ENCODE measurements around the gene MAMDC2. TPM values are rescaled to one million over a fixed set of nuclear protein-coding genes. Genes with fewer than 3 reads are reported as not detected.

The MAMDC2 gene
- total RNA-seq, 2 experiments from 2014 or later, result 0.12 TPM; not detected in 1

DNA sequence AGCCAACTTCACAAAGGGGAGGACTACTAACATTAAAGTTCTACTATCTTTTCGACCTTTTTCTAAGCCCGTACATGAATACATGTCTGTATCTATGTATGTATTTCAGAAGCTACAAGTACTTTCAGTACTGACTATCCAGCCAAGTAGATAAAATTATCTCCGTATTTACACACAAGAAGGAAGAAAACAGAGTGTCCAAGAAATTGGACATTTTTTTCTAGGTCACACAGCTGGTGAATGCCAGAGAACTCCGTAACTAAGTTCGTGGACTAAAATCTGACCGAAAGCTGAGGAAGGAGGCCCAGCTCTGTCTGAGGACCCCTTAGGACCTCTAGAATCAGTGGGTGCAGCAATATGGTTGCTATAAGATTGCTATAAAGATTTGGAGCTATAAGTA is 83.4 kb downstream of the MAMDC2 start:
- DNase-seq, result no peak
- no peaks in the 10 kb centered on the region for H3K36me3 Mint-ChIP-seq
- no peak overlapping the region for H3K4me3 Mint-ChIP-seq
- H3K27ac Mint-ChIP-seq, result no peak overlapping the region
- H3K9me3 Mint-ChIP-seq (ENCODE audit: low read depth), result no peaks in the 10 kb centered on the region
- ATAC-seq, result no peak
- no peaks in the 10 kb centered on the region for H3K4me1 Mint-ChIP-seq
- H3K27me3 Mint-ChIP-seq, result peaks cover 2% of the 10 kb centered on the region
- CTCF ChIA-PET, result interaction anchor here (0.8 to 1.4 kb wide), 2 partner anchors 14 to 16 kb away, joined by 4 to 5 read pairs; no protein-coding TSS in a partner anchor

DNA sequence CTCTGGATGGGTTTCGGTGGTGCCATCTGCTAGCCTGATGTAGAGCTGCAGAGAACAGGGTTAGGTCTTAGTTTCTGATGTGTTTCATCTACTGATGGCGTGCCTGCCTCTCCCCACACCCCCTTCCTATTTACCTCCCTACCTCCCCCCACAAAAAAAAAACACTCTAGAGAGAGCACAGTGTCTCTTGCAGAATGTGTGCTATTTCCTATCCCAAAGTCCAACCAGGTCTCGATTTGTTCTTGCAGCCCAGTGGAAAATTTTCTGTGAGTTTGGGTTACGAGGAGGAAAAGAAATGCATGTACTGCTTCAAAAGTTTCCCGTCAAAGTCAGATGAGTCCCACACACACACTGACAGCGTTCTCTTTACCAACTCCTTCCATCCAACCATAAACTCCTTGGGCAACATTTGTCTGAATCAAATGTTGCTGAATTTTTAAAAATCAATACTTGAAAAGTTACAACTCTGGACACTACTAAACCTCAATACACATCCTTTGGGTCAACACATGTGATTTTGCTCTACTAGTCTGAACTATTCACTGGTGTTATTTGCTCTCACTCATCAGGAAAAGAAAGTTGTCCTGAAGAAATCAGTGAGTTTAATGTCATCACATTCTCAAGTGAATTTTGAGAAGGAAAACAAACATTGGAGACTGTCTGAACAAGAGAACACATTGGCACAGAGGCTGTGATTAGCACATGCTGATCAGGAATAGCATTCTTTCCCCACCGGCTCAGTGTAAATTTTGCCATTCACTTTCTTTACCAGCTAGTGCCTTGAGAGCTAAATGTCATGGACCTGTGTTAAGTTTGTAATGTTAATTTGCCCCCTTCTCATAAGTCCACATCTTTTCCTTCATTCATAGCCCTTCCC is 84.1 kb downstream of the MAMDC2 start:
- H3K27ac Mint-ChIP-seq, result no peak overlapping the region
- no peaks in the 10 kb centered on the region for H3K36me3 Mint-ChIP-seq
- DNase-seq (no peak), ATAC-seq (no peak)
- peaks cover 2% of the 10 kb centered on the region for H3K27me3 Mint-ChIP-seq
- CTCF ChIA-PET, result interaction anchor here (0.8 kb wide), 1 partner anchor 16 kb away, joined by 4 read pairs; no protein-coding TSS in a partner anchor
- no peaks in the 10 kb centered on the region for H3K4me1 Mint-ChIP-seq
- H3K9me3 Mint-ChIP-seq (ENCODE audit: low read depth), result no peaks in the 10 kb centered on the region
- H3K4me3 Mint-ChIP-seq, result no peak overlapping the region

DNA sequence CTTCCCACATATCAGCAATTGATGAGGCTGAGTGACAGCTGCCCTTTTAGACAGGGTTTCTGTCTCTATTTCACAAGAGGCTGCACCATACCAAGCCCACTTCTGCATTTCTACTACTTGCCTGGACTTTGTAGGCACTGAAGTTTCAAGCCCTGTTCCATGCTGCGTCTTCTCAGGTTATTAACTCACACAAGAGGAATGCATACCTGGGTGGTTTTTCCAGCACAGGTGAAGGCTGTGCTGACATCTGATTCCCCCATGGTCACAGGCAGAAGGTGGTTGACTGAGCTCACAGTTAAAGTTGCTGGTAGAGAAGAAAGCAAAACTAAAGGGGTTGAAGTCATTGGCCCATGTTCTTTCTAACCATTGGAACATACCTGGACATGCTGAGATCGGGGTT is 86.6 kb downstream of the MAMDC2 start:
- H3K27me3 Mint-ChIP-seq, result peaks cover 2% of the 10 kb centered on the region
- no peaks in the 10 kb centered on the region for H3K4me1 Mint-ChIP-seq
- no peak overlapping the region for H3K27ac Mint-ChIP-seq
- H3K36me3 Mint-ChIP-seq, result no peaks in the 10 kb centered on the region
- no peaks in the 10 kb centered on the region for H3K9me3 Mint-ChIP-seq (ENCODE audit: low read depth)
- no peak for DNase-seq
- CTCF ChIA-PET, result no interaction called here
- H3K4me3 Mint-ChIP-seq, result no peak overlapping the region
- ATAC-seq, result no peak

DNA sequence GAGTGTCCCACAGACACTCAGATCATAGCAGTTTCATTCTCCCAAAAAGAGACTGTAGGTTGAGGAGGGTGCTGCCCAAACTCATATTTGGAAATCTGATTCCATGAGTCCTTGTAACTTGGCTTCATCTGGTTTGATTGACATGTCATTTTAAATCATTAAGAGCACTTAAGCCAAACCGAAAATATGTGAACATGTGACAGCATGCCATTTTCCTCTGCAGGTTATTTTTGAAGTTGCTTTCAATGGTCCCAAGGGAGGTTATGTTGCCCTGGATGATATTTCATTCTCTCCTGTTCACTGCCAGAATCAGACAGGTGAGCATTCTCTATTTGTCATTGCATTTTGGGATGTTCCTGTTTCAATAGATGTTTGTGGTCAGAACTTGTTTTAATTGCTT is 87.6 kb downstream of the MAMDC2 start:
- no peaks in the 10 kb centered on the region for H3K9me3 Mint-ChIP-seq (ENCODE audit: low read depth)
- H3K27me3 Mint-ChIP-seq, result peaks cover 2% of the 10 kb centered on the region
- no peak overlapping the region for H3K27ac Mint-ChIP-seq
- no peaks in the 10 kb centered on the region for H3K4me1 Mint-ChIP-seq
- DNase-seq, result no peak
- H3K4me3 Mint-ChIP-seq, result no peak overlapping the region
- H3K36me3 Mint-ChIP-seq, result no peaks in the 10 kb centered on the region
- no peak for ATAC-seq
- CTCF ChIA-PET, result no interaction called here

DNA sequence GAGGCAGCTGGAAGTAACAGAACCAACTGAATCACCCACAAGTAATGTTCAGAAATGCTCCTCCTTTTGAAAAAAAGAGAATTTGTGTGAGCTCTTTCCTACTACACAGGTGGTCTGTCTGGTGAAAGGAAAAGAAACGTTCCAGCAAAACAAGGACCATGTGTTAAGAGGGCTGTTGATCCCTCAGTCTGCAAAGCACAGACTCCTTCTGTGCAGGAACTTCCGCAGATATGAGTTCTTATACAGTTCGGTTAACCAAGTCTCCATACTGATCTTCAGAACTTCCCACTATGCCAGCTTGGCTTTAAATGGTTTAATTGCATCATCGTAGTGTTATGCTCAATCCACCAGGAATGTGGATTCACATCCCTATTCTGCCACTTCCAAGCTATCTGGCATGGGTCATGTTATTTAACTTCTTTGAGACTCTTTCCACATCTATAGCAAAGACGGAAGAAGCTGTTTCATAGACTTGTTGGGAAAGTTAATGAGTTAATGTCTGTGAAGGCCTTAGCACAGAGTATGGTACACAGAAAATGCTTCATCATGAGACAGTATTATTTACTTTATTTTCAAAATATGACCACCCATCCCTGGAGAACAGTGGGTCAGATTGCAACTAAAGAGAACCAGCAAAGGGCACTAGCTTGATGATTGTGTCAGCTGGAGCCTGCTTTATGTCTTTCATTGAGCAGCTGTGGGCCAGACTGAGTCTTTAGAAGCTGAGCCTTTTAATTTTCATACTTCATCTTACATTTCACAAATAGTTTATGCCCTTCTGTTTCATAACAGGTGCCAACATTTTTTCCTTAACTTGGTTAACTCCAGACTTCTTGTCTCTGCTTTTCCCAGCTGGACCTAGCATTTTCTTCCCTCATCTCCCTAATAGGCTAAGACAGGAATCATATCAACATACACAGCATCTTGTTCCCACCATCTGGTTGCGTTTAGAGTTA is 89.9 kb downstream of the MAMDC2 start:
- H3K4me1 Mint-ChIP-seq, result no peaks in the 10 kb centered on the region
- H3K9me3 Mint-ChIP-seq (ENCODE audit: low read depth), result no peaks in the 10 kb centered on the region
- DNase-seq (no peak), ATAC-seq (no peak)
- H3K36me3 Mint-ChIP-seq, result no peaks in the 10 kb centered on the region
- H3K4me3 Mint-ChIP-seq, result no peak overlapping the region
- CTCF ChIA-PET, result interaction anchor here (0.6 kb wide), 1 partner anchor 215 kb away, joined by 3 read pairs; no protein-coding TSS in a partner anchor
- peaks cover 6% of the 10 kb centered on the region for H3K27me3 Mint-ChIP-seq
- H3K27ac Mint-ChIP-seq, result no peak overlapping the region

DNA sequence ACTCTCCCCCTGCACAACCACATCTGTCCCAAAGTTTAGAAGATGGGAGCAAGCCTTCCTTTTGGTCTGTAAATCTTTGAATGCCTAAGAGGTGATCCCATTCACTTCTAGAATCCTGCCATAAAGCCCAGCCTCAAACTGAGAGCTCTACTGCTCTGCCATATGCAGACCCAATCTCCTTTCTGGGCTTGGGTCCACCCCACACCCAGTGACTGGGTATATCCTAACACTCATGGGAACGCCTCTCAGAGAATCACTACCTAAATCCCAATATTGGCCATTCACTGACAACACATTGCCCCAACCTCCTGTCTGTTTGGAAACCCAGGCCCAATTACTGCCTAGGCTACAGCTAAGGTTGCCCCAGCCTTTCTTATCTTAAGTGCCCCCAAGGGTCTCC is 90.7 kb downstream of the MAMDC2 start:
- Mint-ChIP-seq H3K36me3 (no peaks in the 10 kb centered on the region), H3K4me1 (no peaks in the 10 kb centered on the region), H3K27ac (no peak overlapping the region), H3K27me3 (peaks cover 6% of the 10 kb centered on the region), H3K4me3 (no peak overlapping the region), H3K9me3 (ENCODE audit: low read depth) (no peaks in the 10 kb centered on the region)
- CTCF ChIA-PET, result no interaction called here
- DNase-seq, result no peak
- ATAC-seq, result no peak

DNA sequence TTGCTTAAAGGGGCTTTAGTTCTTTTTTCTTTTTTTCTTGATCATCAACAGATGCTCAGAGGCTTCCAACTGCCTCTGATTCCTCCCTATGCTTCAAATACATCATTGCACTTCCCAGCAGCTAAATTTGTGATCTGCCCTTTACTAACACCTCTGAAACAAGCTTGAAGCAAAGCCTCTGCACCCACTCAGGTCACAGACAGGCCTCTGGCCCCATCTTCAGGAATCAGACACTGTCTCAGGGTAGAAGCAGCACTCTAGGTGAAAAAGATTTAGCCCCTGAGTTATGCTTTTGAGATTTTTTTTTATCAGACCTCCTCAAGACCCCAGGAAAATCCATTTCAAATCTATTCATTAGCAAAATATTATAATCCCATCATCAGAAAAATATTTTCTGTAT is 91.5 kb downstream of the MAMDC2 start:
- H3K4me1 Mint-ChIP-seq, result no peaks in the 10 kb centered on the region
- no peak overlapping the region for H3K4me3 Mint-ChIP-seq
- H3K27ac Mint-ChIP-seq, result no peak overlapping the region
- peaks cover 8% of the 10 kb centered on the region for H3K27me3 Mint-ChIP-seq
- H3K9me3 Mint-ChIP-seq (ENCODE audit: low read depth), result no peaks in the 10 kb centered on the region
- CTCF ChIA-PET, result interaction anchor here (2.1 kb wide), 1 partner anchor 24 kb away, joined by 6 read pairs; no protein-coding TSS in a partner anchor
- DNase-seq (no peak), ATAC-seq (no peak)
- H3K36me3 Mint-ChIP-seq, result no peaks in the 10 kb centered on the region

DNA sequence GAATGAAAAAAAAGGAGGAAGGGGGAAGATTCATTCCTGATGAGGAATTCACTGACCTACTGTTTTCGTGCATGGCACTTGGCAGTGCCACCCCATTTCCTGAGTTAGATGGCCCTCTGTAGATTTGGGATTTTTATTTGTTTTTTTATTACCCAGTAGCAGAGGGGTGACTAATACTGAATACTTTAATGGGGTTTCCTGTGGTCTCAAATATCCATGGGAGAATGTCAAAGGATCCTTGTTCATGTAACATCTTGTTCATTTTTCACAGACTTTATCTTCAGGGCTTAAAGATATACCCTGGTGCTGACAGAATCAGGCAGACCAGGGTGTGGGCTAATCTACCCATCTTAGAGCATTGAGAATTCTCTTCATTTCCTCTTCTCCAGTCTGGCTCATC is 93.0 kb downstream of the MAMDC2 start:
- CTCF ChIA-PET, result interaction anchor here (2.1 kb wide), 1 partner anchor 26 kb away, joined by 6 read pairs; no protein-coding TSS in a partner anchor
- Mint-ChIP-seq H3K27me3 (peaks cover 8% of the 10 kb centered on the region), H3K27ac (no peak overlapping the region), H3K4me3 (no peak overlapping the region), H3K36me3 (no peaks in the 10 kb centered on the region), H3K9me3 (ENCODE audit: low read depth) (no peaks in the 10 kb centered on the region), H3K4me1 (no peaks in the 10 kb centered on the region)
- DNase-seq (no peak), ATAC-seq (no peak)

DNA sequence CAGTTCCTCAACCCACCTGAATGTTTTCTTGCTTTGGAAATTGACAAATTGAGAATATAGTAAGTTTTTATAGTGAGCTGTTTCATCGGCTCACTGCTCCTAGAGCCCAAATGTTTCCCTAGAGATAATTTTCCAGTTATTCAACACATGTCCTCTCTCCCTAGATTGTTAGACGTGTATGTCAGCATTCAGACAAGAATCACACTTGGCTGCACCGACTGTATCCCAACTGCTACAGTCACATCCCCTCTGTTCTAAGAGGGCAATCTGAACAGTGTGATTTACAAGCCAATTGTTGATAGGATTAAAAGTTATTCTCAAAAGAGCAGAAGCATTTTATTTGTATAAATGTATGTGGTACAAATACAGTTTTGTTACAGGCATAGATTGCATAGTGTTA is 93.9 kb downstream of the MAMDC2 start:
- Mint-ChIP-seq H3K4me1 (no peaks in the 10 kb centered on the region), H3K36me3 (no peaks in the 10 kb centered on the region), H3K27me3 (peaks cover 8% of the 10 kb centered on the region), H3K9me3 (ENCODE audit: low read depth) (no peaks in the 10 kb centered on the region), H3K4me3 (no peak overlapping the region), H3K27ac (no peak overlapping the region)
- DNase-seq (no peak), ATAC-seq (no peak)
- CTCF ChIA-PET, result no interaction called here

DNA sequence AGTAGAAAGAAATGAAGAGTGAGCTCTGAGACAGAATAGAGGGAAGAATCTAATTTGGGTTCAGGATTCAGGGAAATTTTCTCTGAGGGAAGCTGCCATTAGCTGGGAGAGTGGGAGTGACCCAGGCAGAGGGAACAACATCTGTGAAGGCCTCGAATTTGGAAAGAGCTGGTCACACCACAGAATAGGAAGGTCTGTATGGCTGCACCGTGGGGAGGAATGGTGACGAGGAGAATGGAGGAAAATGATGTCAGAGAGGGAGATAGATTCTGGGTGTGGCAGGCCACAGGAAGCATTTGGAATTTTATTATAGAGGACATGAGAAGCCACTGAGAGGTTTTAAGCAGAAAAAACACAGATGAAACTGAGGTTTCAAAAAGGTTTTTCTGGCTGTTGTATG is 98.5 kb downstream of the MAMDC2 start:
- H3K27me3 Mint-ChIP-seq, result peaks cover 16% of the 10 kb centered on the region
- H3K36me3 Mint-ChIP-seq, result no peaks in the 10 kb centered on the region
- H3K4me3 Mint-ChIP-seq, result no peak overlapping the region
- ATAC-seq, result no peak
- H3K4me1 Mint-ChIP-seq, result no peaks in the 10 kb centered on the region
- no peak overlapping the region for H3K27ac Mint-ChIP-seq
- H3K9me3 Mint-ChIP-seq (ENCODE audit: low read depth), result no peaks in the 10 kb centered on the region
- CTCF ChIA-PET, result no interaction called here
- DNase-seq, result no peak

DNA sequence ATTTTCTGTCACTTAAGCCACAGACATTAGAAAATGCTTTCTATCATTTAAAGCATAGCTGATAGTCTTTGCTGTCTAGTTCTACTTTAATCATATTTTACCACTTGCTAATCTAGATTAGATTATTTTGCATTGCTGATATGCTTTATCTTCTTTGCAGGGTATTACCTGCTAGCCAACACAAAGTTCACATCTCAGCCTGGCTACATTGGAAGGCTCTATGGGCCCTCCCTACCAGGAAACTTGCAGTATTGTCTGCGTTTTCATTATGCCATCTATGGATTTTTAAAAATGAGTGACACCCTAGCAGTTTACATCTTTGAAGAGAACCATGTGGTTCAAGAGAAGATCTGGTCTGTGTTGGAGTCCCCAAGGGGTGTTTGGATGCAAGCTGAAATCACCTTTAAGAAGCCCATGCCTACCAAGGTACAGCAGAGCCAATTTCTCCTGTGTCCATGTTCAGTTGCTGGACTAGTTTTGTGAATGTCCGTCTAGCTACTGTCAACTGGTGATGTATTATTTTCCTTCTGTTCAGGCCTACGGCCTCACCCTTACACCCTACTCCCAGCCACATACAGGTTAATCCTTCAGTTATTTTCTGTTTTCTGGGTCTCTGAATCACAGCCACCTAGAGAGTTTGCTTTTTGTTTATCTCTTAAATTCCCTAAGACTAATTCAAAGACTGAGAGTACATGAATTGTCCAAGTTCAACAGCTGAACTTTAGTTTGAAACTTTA is 99.9 kb downstream of the MAMDC2 start:
- ATAC-seq, result no peak
- Mint-ChIP-seq H3K27ac (no peak overlapping the region), H3K27me3 (peaks cover 12% of the 10 kb centered on the region), H3K4me1 (no peaks in the 10 kb centered on the region), H3K4me3 (no peak overlapping the region), H3K36me3 (no peaks in the 10 kb centered on the region), H3K9me3 (ENCODE audit: low read depth) (no peaks in the 10 kb centered on the region)
- CTCF ChIA-PET, result interaction anchor here (1.0 to 1.3 kb wide), 2 partner anchors 30 to 32 kb away, joined by 3 to 4 read pairs; no protein-coding TSS in a partner anchor
- no peak for DNase-seq

DNA sequence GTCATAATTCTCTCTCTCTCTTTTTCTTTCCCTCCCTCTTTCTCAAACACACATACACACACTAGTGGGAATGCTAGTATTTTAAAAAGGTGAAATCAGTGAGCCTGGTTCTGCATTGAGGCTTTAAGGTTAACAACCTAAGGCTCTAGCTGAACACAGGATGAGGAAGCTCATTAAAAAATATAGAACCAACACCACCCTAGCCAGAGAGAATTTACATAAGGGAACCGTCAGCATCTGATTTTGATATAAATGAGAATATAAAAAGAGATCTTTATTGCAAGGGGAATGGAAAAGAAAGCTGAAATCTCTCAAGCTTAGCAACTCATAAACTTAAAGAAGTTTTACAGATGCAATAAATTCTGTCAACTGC is 100.5 kb downstream of the MAMDC2 start:
- Mint-ChIP-seq H3K4me3 (no peak overlapping the region), H3K27me3 (peaks cover 12% of the 10 kb centered on the region), H3K27ac (no peak overlapping the region), H3K36me3 (no peaks in the 10 kb centered on the region), H3K9me3 (ENCODE audit: low read depth) (no peaks in the 10 kb centered on the region), H3K4me1 (no peaks in the 10 kb centered on the region)
- no peak for DNase-seq
- CTCF ChIA-PET, result interaction anchor here (1.0 to 1.3 kb wide), 2 partner anchors 30 to 32 kb away, joined by 3 to 4 read pairs; no protein-coding TSS in a partner anchor
- no peak for ATAC-seq

DNA sequence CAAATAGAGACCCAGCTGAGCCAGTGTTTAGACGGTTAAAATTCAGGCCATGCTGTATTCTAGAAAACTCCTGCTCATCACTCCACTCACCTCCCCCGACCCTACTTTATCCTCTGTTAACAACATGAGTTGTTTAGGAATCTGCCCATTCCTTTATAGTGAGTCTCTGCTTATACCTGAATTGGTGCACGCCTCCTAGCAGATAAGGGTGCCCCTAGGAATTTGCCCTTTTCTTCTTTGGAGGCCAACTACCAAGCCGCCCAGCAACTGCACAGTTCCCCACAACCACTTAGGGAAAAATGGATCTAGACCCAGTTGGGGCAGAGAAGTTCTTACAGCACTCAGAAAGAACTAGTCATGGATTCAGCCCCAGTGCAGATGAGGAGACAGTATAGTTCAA is 102.3 kb downstream of the MAMDC2 start:
- ATAC-seq (no peak), DNase-seq (no peak)
- Mint-ChIP-seq H3K27ac (no peak overlapping the region), H3K27me3 (peaks cover 9% of the 10 kb centered on the region), H3K4me3 (no peak overlapping the region), H3K36me3 (no peaks in the 10 kb centered on the region), H3K9me3 (ENCODE audit: low read depth) (no peaks in the 10 kb centered on the region), H3K4me1 (no peaks in the 10 kb centered on the region)
- CTCF ChIA-PET, result no interaction called here
